Measurements from ENCODE around the gene PKDREJ.

Gene PKDREJ

DNA sequence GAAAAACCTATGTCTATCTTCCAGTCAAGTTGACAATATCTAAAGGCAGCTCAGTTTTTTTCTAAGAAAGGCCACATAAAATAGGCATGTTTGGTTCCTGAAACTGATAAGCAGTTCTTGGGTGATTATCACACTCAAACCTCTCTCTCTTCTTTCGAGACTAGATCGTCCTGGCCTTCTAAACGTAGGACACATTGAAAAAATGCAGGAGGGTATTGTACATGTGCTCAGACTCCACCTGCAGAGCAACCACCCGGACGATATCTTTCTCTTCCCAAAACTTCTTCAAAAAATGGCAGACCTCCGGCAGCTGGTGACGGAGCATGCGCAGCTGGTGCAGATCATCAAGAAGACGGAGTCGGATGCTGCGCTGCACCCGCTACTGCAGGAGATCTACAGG is 28.2 kb downstream of the PKDREJ start:
- DNase-seq = no peak

GRCh38 chr22:46233231-46233630 is 29.9 kb downstream of the PKDREJ start:
- peak; percentile 75 for DNase-seq

DNA sequence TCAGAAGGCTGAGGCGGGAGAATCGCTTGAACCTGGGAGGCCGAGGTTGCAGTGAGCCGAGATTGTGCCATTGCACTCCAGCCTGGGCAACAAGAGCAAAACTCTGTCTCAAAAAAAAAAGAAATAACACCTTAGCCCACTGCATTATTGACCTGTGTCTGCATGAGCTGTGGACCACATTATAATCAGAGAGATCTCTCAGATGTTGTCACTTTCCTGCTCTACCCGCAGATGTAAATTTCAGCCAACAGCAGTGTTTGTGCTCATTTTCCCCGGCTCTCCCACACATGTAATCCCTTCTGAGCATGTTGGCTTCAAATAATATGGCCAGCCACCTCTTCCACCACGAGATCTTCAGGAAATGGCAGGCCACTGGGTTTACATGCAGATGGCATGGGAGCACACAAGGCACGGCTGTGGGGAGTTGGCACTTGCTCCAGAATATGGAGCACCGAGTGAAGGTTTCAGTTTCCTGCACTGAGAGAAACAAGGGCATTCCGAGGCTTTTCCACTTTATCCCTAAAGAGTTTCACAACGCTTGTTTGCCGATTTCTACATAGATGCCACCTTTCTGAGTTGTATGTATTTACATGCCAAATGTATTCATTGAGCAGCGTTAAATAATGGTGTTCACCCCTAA is 32.8 kb downstream of the PKDREJ start:
- no peak for DNase-seq

DNA sequence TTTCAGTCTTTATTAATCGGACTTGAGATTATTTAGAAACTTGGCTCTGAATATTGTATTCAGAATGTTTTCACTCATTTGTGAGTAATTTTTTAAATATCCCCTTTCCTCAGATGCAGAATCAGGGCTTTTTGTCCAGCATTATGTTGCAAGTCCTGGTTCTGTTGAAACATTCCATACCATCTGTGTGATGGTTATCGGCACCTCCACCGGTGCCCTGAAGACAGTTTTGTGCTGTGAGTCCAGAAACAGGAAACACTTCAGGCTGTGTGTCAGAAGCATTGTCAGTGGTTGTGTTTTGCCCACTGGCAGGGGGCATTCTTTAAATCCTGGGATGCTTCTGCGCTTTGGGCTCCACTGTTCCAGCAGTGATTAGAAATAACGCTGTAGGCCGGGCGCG is 33.4 kb downstream of the PKDREJ start:
- no peak for DNase-seq

DNA sequence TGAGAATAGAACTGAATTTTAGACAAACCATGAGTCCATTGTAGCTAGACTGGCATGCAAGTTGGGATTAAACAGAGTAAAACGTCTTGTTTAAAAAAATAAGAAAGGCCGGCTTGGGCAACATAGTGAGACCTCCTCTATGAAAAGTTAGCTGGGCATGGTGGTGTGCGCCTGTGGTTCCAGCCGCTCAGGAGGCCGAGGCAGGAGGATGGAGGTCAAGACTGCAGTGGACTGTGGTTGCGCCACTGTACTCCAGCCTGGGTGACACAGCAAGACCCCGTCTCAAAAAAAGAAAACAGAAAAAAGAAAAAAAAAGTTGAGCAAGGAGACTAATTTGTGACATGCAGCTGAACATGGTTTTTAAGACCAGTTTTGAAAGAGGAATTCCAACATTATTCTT is 36.6 kb downstream of the PKDREJ start:
- DNase-seq = no peak

DNA sequence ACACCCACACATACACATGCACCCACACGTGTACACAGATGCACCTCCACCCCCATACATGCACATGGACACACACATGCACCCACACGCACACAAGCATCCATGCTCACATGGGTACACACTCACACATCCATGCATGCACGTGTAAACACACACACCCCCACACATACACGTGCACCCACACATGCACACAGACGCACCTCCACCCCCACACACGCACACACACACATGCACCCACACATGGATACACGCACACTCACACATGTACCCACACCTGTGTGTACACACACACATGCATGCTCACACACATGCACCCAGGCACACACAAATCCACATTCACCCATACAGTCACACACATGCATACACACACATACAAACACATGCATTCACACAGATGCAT is 37.5 kb downstream of the PKDREJ start:
- no peak for DNase-seq

DNA sequence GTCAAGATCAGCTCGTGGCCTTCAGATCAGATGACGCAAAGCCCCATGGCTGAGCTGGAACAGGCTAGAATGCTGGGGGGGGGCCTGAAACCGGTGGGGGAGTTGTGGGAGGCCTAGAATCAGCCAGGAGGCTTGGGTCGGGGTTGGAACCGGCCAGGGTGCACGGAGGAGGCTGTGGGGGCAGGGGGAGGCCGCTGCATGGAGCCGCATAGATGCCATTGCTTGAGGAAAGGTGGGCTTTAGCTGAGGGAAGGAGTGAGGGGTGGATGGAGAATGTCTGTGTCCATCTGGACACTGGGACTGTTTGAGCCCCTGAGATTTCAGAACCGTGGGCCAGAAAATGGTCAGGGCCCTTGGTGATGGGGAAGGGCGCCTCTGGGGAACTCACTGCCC is 38.2 kb downstream of the PKDREJ start:
- DNase-seq = no peak

DNA sequence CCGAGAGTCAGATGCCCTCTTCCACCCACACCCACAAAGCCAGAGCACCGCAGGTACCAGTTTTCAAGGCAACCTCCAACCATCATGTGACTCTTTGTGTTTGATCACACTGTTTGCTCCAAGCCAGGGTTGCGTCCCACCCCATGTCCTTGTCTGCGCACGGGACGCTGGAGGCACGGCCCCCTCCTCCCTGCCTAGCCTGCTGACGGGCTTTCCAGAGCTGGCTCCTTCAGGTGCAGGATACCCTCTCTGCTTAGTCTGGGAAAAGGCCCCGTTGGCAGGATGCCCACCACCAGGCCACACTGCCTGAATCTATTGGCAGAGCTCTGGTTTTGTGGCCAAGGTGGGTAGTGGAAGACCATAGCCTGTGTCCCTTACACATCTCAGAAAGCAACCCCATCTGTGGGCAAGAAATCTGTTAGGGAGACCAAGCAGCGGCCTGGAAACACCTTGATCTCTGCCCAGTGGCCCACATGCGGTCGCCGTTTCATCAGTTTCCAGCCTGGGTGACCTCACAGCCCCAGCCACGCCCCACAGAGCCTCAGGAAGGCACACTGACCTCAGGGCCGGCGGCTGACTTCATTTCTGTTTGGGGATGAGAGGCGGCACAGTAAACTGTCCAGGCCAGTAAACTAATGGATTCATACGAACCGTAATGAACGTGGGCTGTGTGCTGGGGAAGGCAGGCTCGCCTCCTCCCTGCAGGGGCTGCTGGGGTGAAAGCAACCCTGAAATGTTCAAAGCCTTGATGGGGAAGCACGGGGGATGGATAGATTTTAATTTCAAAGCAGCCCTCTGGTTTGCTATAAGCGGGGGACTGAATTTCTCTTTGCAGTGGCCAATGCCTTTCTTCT is 38.9 kb downstream of the PKDREJ start:
- no peak for DNase-seq

- DNase-seq = no peak
These were observed 42.2 kb downstream of the PKDREJ start for GRCh38 chr22:46220921-46221320.

- DNase-seq = no peak
These were observed 43.5 kb downstream of the PKDREJ start for GRCh38 chr22:46219636-46220035.

DNA sequence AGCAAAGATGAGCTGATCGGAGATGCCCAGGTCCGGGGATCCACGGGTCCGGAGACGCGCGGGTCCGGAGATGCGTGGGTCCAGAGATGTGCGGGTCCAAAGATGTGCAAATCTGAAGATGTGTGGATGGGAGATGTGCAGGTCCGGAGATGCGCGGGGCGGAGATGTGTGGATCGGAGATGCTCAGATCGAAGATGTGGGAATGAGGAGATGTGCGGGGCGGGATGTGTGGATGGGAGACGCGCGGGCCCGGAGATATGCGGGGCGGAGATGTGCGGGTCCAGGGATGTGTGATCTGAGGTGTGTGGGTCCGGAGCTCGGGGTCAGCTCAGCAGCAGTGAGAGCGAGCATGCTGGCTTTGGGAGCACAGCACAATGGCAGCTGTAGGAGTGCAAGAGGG is 48.5 kb downstream of the PKDREJ start:
- DNase-seq = no peak

GRCh38 chr22:46214149-46214548 is 49.0 kb downstream of the PKDREJ start:
- no peak for DNase-seq

DNA sequence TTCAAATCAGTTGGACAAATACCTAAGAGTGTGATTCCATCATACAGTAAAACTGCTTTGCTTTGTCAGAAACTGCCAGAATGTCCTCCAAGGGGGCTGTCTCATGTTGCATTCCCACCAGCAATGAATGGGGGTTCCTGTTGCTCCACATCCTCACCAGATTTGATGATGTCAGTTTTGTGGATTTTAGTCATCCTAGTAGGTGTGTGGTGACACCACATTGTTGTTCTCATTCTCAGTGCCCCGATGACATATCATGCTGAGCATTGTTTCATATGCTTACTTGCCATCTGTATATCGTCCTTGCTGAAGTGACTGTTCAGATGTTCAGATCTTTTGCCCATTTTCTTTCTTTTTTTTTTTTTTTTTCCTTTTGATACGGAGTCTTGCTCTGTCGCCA is 50.1 kb downstream of the PKDREJ start:
- DNase-seq = peak; percentile 31

DNA sequence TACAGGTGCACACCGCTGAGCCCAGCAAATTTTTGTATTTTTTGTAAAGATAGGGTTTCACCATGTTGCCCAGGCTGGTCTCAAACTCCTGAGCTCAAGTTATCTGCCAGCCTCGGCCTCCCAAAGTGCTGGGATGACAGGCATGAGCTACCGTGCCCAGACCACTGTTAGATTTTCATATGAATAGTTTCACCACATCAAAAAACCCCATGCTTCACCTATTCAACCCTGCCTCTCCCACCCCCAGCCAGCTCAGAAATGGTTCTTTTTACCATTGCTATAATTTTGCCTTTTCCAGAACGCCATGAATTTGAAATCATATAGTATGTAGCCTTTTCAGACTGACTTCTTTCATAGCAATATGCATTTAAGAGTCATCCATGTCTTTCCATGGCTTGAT is 50.9 kb downstream of the PKDREJ start:
- DNase-seq = no peak

DNA sequence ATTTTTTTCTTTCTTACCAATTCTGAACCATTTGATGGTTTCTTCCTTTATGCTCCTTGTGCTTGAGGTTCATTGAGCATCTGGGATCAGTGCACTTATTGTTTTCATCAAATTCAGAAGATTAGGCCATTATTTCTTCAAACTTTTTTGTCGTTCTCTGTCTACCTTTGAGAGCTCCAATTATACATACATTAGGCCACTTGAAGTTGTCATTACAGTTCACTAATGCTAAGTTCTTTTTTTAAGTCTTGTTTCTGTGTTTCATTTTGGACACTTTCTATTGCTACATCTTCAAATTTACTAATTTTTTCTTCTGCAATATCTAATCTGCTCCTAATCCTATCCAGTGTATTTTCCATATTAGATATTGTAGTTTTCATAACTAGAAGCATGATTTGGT is 53.9 kb downstream of the PKDREJ start:
- no peak for DNase-seq
